DMS 273 (cell line): ENCODE results near the gene EFTUD2.
"Not testable (repeated sequence)": the region's sequence is repeated elsewhere in the genome, so short reads cannot be mapped to it uniquely, and the experiment has no call there.

Source experiments
- DNase-seq: peaks from one replicate; lab custom pipeline; 2025; ENCODE audit not compliant: unreplicated experiment; lab: John Stamatoyannopoulos, UW

The EFTUD2 gene

GRCh38 chr17:44850025-44850424 lies 49.2 kb downstream of the EFTUD2 start:
- DNase-seq, result no peak

- DNase-seq, result no peak
These were observed 50.2 kb downstream of the EFTUD2 start for GRCh38 chr17:44848961-44849489.

- no peak for DNase-seq
These were observed 50.9 kb downstream of the EFTUD2 start for GRCh38 chr17:44848257-44848795.

GRCh38 chr17:44847586-44847985 lies 51.7 kb downstream of the EFTUD2 start, which contains the start of gene HIGD1B:
Gene HIGD1B (plus strand): TSS chr17:44847883. CDS start chr17:44848153, 270 bp downstream.
- DNase-seq, result peak; percentile 87

- no peak for DNase-seq
These were observed 53.0 kb downstream of the EFTUD2 start for GRCh38 chr17:44846206-44846605.

- DNase-seq, result no peak
These were observed 54.8 kb downstream of the EFTUD2 start for GRCh38 chr17:44844390-44844830.

GRCh38 chr17:44842748-44843147 lies 56.5 kb downstream of the EFTUD2 start:
- peak; percentile 61 for DNase-seq

- DNase-seq, result no peak
These were observed 58.3 kb downstream of the EFTUD2 start for GRCh38 chr17:44840936-44841335.

- DNase-seq, result no peak
These were observed 59.0 kb downstream of the EFTUD2 start for GRCh38 chr17:44840274-44840673.

- DNase-seq, result peak; percentile 31
These were observed 62.0 kb downstream of the EFTUD2 start for GRCh38 chr17:44837196-44837595.

GRCh38 chr17:44832805-44833204 lies 66.4 kb downstream of the EFTUD2 start:
- no peak for DNase-seq

- no peak for DNase-seq
These were observed 67.9 kb downstream of the EFTUD2 start for GRCh38 chr17:44831371-44831770.

- DNase-seq, result peak; percentile 71
These were observed 68.6 kb downstream of the EFTUD2 start for GRCh38 chr17:44830359-44831288.

- peak; percentile 77 for DNase-seq
These were observed 69.5 kb downstream of the EFTUD2 start, which contains the start of gene GJC1 for GRCh38 chr17:44829523-44830358. Gene GJC1 (minus strand): TSS chr17:44830287. CDS start chr17:44805817, 24,470 bp downstream.

GRCh38 chr17:44828919-44829522 lies 70.2 kb downstream of the EFTUD2 start:
- no peak for DNase-seq

- DNase-seq, result no peak
These were observed 71.4 kb downstream of the EFTUD2 start for GRCh38 chr17:44827863-44828262.

GRCh38 chr17:44826123-44826790 lies 73.0 kb downstream of the EFTUD2 start:
- DNase-seq, result no peak

GRCh38 chr17:44825236-44825635 lies 74.0 kb downstream of the EFTUD2 start:
- not testable (repeated sequence) for DNase-seq

- peak; percentile 88 for DNase-seq
These were observed 78.5 kb downstream of the EFTUD2 start for GRCh38 chr17:44820631-44821212.

GRCh38 chr17:44818508-44818907 lies 80.7 kb downstream of the EFTUD2 start:
- not testable (repeated sequence) for DNase-seq
